Ammon's horn (tissue), 1 donor: ENCODE data around the gene MAML3.
A peak's percentile ranks its signal among the peaks of the same experiment; 100 is the strongest.

Experiments
- DNase-seq: peaks from one replicate; pipeline ENCODE4 v3.0.0-alpha.2; 2016; ENCODE audit warnings: low spot score

Gene MAML3

DNA sequence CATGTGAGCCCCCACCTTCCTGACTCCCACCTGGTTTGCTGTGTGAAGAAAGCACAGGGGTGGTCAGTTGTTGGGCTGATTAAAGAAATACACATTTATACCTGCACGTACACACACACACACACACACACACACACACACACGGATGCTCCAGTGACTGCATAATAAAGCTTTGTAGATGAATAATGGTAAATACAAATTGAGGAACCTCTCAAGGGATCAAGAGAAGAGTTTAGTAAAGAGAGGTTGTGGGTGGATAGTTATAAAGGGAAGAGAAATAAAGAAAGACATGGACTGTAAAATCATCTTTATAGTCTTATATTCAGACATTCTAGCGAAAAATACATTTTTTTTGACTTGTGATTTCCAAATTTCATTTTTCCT lies 344.2 kb downstream of the MAML3 start:
- DNase-seq: no peak

DNA sequence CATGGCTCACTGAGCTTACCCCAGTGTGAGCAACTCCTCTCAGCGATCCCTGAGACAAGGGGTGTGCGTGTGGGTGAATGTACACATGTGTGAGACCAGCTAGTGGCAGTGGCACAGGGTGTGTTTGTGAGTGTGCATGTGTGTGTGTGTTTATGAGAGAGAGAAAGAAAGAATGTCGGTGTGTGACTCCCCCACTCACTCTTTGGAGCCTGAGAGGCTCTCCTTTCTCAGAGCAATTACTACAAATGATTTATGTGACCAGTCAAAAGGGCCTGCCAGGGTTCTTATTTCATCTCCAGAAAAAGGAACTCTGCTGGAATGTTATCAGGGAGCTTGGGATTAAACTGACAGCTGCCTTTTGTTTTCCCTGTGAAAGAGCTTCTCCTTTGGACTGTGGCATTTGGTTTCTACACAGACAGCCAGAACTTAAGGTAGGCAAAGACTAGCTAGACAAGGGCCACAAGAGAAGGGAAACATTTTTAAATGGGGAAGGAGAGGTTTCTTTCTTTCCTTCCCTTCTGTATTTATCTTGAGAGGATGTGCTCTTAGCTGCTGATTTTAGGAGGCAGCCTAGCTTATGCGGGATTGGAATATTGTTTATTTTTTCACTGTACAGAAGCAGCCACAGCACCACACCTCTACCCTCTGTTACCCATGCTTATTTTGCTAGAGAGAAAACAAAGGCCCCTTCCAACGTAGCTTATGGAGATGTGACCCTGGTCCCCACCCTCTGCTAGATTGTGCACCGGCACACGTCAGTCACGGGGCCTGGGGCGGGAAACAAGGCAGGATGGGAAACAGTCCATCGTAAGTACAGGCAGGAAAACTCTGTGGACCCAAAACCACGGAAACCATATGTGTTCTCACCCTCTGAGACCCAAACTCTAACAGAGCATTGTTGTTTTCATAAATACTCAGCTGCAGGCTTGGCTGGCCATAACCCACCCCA lies 344.9 kb downstream of the MAML3 start:
- no peak for DNase-seq

DNA sequence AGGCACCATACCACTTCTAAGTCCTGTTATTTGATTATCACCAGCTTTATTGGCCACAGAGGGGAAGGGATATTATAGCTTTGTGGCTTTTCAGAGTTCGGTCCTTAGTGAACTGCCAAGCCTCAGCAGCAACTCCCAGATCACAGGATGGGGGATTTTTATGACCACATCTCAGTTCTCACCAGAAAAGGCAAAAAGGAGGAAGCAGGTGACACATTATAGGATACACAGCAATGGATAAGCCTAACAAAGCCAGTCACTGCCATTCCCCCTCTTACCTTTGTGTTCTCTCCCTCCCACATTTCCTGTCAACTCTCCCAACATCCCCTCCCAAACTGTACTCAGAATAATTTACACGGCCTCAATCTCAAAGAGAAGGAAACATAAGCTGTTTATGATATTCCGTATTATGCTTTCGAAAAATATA lies 345.6 kb downstream of the MAML3 start:
- DNase-seq: no peak

DNA sequence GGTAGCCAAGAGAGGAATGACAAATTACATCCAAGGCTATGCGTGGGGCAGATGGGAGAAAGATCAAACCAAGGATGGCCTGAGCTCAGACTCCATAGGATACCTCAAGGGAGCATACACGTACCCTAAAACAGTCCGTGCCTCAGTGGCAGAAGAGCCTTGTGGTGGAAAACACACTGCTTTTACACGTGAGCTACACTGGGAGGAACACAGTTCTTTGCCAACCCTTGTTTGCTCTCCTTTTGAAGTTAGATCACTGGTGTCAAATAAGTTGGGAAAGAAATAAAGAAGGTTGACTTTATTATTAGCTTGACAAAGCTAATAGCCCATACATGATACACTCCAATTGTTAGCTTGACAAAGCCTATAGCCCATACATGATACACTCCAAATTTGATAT lies 346.5 kb downstream of the MAML3 start:
- no peak for DNase-seq

DNA sequence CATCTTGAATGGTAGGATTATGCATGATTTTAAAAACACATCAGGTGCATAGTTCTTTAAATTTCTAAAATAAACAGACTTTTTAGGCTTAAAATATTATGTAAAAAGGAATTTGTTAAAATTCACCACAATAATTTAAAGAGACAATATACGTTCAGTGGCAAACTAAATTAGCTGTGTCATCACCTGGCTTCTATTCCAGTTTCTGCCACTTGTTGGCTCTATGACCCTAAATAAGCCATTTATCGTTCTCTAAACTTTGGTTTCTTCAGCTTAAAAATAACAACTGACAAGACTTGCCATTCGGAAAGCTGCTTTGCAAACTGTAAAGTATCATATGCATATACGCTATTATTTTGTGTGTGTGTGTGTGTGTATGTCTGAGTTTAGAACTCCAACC lies 347.1 kb downstream of the MAML3 start:
- no peak for DNase-seq

DNA sequence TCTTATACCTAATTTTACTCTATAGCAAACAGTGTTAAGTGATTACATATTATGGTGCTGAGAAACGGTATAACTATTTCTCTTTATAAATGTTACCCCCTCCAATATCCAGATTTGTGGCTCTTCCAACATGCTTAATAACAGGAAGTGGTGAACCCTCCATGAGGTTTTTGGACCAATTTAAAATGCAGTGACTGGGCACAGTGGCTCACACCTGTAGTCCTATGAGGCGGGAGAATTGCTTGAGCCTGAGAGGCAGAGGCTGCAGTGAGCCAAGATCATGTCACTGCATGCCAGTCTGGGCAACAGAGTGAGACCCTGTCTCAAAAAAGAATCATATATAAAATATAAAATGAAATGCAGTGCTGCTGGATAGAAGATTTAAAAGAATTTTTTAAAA lies 351.1 kb downstream of the MAML3 start:
- no peak for DNase-seq

DNA sequence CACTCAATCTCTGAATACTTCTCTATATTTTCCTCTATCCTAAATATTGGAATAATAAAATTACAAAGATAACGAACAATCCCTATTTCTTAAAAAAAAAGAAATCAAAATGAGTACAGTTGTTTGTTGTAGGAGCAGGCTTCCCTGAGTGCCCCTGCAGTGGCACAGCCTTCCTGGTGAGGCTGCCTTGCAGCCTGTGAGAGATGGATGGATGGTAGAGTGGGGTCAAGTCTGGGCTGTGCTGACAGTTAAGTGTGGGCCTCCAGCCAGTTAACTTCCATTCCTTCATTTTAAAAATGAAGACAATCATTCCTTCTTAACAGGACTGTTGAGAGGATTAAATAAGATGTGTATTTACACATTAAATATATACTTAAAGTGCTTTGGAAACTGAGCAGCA lies 351.5 kb downstream of the MAML3 start:
- DNase-seq: no peak

DNA sequence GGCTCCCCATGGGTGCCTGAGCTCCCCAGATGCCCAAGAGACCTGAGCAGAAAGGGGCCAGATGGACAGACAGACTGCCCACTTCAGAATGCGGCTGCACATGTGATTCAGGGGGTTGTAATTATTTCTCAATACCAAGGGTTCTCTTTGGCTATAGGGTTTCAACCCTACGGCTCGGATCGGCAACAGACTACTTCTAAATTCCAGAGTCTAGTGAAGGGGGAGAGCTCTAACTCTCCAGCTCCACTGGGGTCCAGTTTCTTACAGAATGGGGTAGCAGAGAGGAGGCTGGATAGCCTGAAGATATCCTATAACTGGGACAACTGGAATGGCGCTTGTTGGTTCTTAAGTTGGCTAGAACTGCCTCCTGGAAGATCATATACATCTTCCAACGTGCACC lies 352.1 kb downstream of the MAML3 start:
- no peak for DNase-seq

DNA sequence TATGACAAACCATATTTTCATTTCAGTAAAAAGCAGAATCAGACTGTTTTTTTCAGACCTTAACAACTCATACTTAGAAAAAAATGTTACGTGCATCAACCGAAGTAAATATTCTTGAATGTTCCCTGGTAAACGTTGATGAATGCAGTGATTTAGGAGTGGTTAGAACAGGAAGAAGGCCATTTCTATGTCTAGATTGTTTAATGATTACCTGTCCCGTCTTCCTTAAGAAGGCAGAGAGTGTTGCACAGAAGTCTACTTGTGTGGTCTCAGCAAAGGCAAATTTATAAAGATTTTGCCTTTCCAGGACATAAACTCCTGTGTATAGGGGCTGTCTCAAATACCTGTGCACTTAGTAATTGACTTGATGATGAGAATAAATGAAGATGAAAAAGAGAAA lies 353.9 kb downstream of the MAML3 start:
- DNase-seq: no peak

DNA sequence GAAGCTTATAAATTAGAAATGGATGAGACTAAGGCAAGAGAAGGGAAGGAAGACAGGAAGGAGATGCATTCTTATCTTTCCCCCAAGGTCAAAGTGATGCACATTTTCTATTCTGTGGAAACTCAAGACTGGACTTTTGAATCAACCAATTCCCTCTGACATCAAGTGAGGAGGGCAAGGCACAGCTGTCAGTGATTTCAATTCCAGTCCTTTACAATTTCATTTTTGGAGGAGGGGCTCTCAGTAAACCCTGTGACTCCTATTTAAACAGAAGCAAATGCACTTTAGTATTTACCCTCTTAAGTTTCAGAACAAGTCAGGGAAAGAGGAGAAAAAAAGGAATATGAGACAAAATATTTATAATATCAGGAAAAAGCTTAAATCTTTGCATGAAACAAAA lies 354.4 kb downstream of the MAML3 start:
- DNase-seq: no peak

DNA sequence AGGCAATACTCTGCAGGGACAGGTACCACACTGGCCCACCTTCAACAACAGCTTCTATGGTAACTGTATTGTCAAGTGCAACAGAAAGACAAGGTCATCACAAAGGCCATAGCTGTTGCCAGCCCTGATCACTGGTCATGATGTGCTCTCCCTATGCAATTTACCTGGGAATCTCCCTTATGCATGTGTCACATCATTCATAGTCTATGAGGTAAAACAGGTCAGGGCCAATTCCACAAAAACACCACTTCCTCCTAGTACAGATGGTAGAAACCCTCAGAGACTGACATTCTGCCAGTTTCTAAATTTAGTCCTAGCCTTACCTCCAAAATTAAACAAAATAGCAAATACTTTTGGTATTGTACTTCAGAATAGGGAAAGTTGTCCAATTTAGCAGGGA lies 355.5 kb downstream of the MAML3 start:
- no peak for DNase-seq

DNA sequence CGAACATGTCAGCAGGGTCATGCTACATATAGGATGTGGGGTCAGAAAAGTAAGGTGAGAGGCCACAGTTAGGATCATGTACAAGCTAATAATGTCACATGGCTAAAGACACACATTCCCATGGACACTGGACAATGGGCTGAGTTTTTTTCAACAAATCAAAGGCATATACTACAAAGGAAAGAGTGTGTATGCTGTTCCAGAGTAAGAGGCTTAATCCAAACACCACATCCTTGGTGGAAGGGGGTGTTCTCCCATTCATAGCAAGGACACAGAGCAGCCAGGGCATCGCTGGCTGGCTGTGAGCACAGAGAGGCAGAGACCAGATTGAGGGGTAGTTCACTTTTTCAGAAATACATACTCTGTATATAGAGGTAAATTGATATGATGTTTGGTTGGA lies 356.7 kb downstream of the MAML3 start:
- DNase-seq: no peak

DNA sequence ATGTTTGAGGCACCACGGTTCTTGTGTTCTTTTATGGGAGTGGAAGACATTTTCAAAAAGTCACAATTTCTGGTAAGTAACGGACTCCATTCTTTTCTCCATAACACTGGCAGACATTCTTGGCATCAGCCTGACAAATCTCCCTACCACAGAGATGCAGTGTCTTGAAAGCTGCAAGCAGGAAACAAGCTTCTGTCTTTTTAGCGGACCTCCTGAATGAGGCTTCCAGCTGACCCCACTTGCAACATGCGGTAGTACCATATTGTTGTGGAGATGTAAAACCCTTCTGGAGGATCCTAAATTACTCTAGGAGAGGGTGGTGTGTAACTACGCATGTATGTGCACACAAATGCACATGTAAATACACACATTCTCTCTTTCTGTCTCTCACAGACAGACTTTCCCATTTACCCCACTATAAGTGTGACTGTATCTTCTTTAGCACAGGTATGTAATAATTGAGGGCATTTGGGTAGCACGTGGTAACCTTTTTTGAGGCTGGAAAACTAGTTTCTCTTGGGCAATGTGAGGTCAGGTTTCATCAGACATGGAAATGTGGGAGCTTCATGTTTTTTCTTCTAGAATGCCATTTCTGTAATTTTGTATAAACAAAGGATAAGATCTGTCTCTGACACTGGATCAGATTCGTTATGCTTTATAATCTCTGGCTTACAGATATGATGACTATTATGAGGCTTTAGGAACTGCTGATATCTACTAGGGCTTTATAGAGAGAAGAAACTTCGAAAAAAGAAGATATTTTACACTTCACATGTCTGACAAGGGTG lies 358.3 kb downstream of the MAML3 start:
- no peak for DNase-seq

DNA sequence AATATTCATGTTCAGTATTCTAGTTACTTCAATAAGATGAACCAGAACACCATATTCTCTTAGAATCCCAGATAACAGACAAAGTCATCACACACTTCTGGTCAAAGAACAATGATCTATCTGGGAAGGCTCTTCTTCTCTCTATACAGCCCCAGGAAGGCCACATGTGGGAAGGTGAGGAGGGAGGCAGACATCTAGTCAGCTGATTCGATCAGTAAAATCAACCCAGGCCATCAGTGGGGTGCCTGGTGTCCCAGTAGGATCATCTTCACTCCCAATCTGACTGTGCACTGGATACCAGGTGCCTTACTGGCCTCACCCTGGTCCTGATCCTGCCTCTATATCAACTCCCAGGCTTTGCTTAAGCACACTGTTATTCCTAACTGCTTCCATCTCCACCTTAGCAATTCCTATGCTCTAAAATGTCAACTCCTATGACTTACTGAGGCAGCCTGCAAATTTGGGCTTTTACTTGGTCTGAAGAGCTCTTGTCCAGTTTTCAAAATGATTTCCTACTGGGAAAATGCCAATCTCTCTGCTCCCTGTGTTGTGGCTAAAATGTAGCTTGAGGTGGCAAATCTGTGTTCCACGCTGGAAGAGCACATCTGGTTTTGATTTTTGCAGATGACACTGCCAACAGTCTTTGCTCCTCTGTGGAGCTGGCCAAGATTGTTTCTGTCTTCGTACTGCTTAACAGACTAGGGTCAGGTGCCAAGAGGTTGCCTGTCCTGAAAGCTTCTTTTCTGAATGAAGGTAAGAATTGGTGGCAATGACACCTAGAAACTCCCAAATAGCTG lies 359.6 kb downstream of the MAML3 start:
- DNase-seq: no peak

DNA sequence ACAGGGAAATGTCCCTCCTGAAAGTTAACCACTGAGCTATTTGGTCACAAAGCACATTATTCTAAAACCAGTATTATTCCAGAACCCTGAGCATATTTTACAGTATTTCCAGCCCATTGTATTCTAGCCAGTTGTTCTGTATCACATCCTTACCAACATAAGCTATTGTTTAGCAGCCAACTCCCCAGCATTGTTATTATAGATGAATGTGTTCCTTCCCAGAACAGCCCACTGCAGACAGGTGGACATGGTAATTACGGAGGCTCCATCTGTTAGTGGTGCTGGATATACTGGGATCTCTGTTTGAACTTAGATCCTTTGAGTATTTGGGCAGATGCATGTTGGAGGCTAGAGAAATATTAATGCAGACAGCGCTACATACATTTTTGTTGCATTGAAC lies 362.3 kb downstream of the MAML3 start:
- DNase-seq: no peak

DNA sequence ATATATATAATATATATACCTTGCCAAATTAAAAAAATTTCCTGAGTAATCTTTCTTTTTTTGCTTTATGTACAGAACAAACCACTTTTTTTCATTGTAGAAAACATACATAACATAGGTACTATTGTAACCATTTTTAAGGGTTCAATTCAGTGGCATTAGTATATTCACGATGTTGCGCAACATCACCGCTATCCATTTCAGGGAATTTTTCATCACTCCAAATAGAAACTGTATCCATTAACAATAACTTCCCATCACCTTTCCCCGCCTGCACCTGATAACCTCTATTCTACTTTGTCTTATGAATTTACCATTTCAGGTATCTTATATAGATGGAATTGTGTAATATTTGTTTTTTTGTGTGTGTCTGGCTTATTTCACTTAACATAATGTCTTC lies 363.7 kb downstream of the MAML3 start:
- DNase-seq: no peak

DNA sequence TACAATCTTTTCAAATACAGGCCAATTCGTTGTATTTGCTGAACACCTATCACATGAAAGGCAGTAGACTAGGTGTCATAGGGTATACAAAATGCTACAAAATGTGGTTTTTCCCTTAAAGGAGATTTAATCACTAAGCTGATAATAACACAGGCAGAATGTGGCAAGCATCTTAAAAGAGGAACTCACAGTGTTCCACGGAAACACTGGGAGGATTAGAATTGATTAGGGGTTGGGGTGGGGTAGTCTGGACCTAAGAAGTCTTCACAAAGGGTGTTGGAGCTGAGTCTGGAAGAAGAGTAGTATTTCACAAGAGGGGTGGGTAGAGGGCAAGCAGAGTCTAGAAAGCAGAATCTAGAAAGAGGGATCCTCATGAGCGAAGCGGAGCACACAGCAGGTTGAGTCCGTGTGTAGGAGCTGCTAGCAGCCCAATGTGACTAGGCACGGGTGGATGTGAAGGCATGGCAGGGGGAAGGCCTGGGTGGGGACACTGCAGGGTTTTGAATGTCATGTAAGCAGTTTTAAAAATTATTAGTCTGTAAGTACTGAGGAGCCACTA lies 364.8 kb downstream of the MAML3 start:
- no peak for DNase-seq

DNA sequence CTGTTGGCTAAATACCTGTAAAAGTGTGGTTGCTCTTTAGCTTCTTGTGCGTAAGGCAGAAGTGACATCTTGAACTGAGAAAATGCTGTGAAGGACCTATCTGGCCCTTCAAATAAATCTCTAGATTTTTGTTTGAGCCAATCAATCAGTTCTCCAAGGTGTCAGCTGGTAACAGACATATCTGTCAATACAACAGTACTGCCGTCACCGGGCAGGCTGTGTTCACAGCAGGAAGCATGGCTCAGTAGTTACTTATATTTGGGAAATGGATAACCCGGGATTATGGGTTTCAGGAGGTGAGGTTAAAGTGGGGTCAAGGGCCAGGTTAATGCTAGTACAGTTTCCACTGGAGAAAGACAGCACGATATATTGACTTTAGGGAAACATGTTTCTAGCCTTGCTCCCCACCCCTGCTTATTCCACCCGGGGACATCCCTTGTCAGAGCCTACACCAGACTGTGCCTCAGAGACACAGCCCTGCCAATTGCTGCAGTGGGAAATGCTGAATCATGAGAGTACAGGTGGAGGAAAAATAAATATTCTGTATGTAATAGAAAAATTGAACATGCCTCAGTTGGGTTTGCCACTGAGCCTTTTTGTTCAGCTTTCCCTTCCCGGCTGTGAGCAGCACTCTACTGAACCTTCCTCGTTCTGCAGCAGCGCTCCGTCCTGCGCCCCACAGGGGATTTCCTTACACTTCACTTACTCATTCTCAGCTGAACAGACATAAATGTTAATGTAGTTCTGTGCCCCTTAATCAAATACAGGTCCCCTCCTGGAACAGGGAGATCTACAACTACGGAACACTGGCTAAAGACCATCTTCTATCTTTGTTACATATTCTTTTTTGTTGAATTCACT lies 367.3 kb downstream of the MAML3 start:
- no peak for DNase-seq

DNA sequence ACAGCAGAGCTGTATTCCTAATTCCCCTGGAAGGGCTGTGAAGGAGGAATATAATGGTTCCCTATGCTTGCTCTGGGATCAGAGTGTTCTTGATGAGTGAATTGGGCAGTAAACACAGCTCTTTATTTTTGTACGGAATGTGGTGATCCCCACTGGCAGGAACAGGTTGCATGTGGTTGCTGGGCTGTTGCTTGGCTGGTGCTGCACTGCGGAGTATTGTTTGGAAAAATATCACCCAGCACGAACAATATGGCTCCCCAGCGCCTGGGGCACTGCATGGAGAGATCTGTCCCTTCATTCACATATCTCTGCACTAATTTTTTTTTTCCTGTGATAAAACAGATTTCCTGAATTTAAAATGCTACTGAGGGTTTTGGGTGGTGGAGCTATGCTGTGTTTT lies 368.6 kb downstream of the MAML3 start:
- peak; percentile 72 for DNase-seq

DNA sequence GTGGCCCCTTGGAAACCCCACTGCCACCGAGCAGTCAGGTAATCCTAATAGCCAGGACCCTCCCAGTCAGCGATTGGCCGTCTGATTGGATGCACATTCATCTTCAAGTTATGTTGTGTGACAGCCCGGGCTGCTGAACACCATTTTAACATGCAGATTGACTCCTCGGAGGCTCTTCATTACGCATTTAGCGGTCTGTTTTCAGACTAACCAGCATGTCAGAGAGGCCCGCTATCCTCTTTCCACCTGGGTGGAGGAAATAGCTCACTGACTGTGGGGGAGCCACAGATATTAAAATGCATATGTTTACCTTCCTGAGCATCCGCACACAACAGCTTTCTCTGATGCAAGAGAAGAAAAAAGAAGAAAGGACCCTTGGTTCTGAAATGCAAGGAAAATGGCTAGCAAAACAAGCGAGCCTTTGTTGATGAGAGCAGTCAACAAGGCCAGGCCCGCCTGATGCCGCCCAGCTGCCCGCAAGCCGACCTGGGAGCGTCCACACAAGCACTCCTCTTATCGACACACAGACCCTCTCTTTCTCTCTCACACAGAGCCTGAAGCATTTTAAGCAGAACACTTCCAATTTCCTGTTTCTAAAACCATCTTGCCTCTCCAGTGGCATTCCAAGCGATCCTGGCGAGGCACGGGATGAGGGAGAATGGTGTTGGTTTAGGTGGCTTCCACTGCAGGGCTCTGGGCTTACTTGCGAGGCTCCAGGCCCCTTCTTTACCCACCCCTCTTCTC lies 370.1 kb downstream of the MAML3 start:
- peak; percentile 74 for DNase-seq
